ENCODE measurements around the gene FAM81A.

The FAM81A gene

DNA sequence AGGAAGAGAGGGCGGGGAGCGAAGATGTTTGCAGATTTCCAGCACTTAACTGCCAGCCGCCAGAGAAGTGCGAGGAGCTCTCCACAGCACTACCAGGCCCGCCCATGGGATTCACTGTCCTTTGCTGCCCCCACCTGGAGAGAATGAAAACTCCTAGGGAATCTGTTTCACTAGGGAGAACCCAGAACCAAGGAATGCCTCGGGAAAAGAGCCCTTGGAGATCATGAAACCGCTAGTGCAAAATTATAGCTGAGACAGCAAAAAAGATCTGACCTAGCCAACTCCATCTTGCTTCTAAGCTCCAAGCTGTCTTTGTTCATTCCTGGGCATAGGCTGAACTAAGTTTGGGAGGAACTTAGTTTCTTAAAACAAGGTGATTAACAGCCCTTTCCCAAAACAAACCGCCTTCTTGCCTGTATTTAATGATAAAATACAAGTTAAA is 91.0 kb downstream of the FAM81A start:
- DNase-seq (ENCODE audit: insufficient read length, low spot score) = no peak
- FAIRE-seq = peak; percentile 84
- TF ChIP-seq POU2F2 (IDR thresholded peaks at IDR 0.05; ENCODE audit: low read depth, low read length) (no peak), TAF1 (IDR thresholded peaks at IDR 0.05; ENCODE audit: low read depth, low read length) (no peak), SPI1 (IDR thresholded peaks at IDR 0.05; ENCODE audit: low read depth, low read length) (no peak), POLR2A (IDR thresholded peaks at IDR 0.05; ENCODE audit: low read depth, low read length) (no peak), POLR2AphosphoS5 (IDR thresholded peaks at IDR 0.05; ENCODE audit: low read depth, low read length) (no peak), PAX5 (IDR thresholded peaks at IDR 0.05; ENCODE audit: insufficient read depth, low read length, severe bottlenecking) (no peak)

DNA sequence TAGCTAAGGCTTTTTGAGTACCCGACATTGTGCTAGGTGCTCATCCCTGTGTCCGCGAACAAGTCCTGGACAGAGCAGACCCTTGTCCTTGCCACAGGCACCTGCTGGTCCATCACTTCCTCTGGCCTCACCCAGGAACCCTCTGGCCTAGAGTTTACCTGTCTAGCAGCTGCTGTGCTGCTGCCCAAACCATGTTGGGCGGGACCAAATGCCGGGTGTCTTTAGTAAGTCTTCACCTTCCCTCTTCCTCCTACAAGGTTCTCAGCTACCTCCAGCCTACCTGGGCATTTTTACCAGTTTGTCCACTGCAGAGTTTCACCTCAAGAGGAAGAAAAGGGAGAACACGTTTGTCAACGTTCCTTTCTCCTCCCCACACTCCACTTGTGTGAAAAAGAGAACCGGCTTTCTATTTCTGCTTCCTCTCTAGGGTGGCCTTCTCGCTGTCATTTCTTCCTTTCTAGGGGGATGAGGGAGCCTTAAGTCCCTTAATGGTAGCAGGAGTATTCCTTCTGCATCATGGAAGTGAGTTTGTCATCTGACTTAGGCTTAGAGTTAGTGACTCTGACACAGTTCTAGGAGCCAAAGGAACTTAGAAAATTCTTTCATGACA is 93.2 kb downstream of the FAM81A start:
- peak; percentile 38 for FAIRE-seq
- DNase-seq (ENCODE audit: insufficient read length, low spot score) = no peak
- TF ChIP-seq POLR2A (IDR thresholded peaks at IDR 0.05; ENCODE audit: low read depth, low read length) (no peak), SPI1 (IDR thresholded peaks at IDR 0.05; ENCODE audit: low read depth, low read length) (0 out of 2 replicates have a peak, but pooled peaks have one; percentile 2)

DNA sequence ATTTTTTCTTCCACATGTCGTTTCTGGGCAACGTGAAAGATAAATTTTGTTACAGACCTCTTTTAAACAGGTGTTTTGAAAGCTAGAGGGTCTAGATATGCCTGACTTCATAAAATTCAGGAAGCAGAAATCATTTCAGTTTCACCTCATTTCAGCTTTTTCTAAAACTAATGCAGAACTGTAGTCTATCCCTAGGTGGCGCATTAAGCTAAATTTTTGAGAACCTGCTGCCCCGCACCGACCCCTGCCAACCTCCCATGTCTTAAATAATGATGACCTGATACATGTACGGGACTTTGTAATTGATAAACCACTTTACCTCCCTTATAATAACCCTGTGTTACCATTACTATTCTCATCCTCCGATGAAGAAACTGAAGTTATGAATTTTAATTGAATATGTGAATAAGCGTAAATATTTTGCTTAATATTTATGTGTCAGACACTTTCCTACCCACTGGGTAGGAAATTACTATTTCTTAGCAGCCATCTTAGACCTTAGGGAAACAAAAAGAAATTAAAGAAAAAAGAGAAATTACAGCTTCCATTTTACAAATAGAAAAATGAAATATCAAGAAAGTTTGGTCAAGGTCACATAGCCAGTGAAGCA is 94.9 kb downstream of the FAM81A start:
- peak; percentile 81 for FAIRE-seq

DNA sequence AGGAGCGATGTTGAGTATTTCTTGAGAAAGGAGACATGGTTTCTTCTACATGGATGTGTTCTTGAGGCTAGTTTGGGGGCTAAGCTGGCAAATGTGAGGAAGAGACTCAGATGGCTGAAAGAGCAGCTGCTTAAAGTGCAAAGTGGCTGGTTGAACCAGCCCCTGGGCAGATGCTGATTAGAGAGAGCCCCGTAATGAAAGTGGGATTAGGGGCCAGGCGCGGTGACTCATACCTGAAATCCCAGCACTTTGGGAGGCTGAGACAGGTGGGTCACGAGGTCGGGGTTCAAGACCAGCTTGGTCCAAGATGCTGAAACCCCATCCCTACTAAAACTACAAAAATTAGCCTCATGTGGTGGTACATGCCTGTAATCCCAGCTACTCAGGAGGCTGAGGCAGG is 98.6 kb downstream of the FAM81A start:
- TF ChIP-seq POLR2A (IDR thresholded peaks at IDR 0.05; ENCODE audit: low read depth, low read length) (no peak), SPI1 (IDR thresholded peaks at IDR 0.05; ENCODE audit: low read depth, low read length) (no peak), TAF1 (IDR thresholded peaks at IDR 0.05; ENCODE audit: low read depth, low read length) (no peak)
- FAIRE-seq (peak; percentile 73), DNase-seq (ENCODE audit: insufficient read length, low spot score) (no peak)

More for the DNA sequence above, 94.9 kb downstream of the FAM81A start:
- no peak for DNase-seq (ENCODE audit: insufficient read length, low spot score)
- TF ChIP-seq POU2F2 (IDR thresholded peaks at IDR 0.05; ENCODE audit: low read depth, low read length) (no peak), SPI1 (IDR thresholded peaks at IDR 0.05; ENCODE audit: low read depth, low read length) (peak; percentile 16; the same call in 1 of the 2 replicates)

DNA sequence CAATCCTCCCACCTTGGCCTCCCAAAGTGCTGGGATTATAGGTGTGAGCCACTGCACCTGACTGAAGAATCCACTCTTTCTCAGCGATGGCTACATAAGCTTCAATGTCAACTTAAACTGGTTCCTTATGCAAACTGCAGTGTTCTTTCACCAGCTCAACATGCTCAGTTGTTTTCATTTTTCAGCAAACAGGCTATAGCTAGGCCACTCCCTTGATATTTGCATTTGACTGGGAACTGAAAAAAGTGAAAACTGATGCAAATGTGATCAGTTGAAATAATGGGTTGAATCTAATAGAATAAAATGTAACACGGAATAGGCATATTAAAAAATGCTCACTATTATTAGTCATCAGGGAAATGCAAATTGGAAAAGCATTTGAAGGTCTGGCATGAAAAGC is 99.4 kb downstream of the FAM81A start:
- FAIRE-seq = peak; percentile 71
- DNase-seq (ENCODE audit: insufficient read length, low spot score) = no peak
- TF ChIP-seq TAF1 (IDR thresholded peaks at IDR 0.05; ENCODE audit: low read depth, low read length) (no peak), SPI1 (IDR thresholded peaks at IDR 0.05; ENCODE audit: low read depth, low read length) (peak; percentile 28; the same call in 1 of the 2 replicates), POU2F2 (IDR thresholded peaks at IDR 0.05; ENCODE audit: low read depth, low read length) (no peak)

DNA sequence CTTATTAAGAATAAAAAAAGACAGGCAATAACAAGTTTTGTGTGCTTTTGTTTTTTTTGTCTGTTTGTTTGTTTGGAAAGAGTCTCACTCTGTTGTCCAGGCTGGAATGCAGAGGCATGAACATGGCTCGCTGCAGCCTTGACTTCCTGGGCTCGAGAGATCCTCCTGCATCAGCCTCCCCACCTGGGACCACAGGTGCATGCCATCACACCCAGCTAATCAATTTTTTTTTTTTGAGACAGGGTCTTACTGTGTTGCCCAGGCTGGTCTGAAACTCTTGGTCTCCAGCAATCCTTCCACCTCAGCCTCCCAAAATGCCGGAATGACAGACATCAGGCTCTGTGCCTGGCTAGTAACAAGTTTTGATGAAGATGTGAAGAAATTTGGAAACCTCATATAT is 100.5 kb downstream of the FAM81A start:
- FAIRE-seq = peak; percentile 66
- no peak for DNase-seq (ENCODE audit: insufficient read length, low spot score)
- TF ChIP-seq POU2F2 (IDR thresholded peaks at IDR 0.05; ENCODE audit: low read depth, low read length) (no peak), PAX5 (IDR thresholded peaks at IDR 0.05; ENCODE audit: insufficient read depth, low read length, severe bottlenecking) (no peak), SPI1 (IDR thresholded peaks at IDR 0.05; ENCODE audit: low read depth, low read length) (no peak), TAF1 (IDR thresholded peaks at IDR 0.05; ENCODE audit: low read depth, low read length) (no peak), POLR2A (IDR thresholded peaks at IDR 0.05; ENCODE audit: low read depth, low read length) (no peak), POLR2AphosphoS5 (IDR thresholded peaks at IDR 0.05; ENCODE audit: low read depth, low read length) (no peak)

DNA sequence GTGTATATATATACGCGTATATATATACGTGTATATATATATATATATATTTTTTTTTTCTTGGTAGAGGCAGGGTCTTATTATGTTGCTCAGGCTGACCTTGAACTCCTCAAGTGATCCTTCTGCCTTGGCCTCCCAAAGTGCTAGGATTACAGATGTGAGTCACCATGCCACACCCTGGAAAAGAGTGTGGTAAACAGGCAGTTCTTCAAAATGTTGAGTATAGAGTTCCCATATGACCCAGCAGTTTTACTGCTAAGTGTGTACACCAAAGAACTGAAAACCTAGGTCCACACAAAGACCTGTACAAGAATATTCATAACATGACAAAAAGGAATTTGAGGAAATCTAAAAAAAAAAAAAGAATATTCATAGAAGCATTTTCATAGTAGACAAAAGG is 101.8 kb downstream of the FAM81A start:
- FAIRE-seq = no peak
- TF ChIP-seq POLR2AphosphoS5 (IDR thresholded peaks at IDR 0.05; ENCODE audit: low read depth, low read length) (no peak), POU2F2 (IDR thresholded peaks at IDR 0.05; ENCODE audit: low read depth, low read length) (no peak), POLR2A (IDR thresholded peaks at IDR 0.05; ENCODE audit: low read depth, low read length) (no peak), TAF1 (IDR thresholded peaks at IDR 0.05; ENCODE audit: low read depth, low read length) (no peak), PAX5 (IDR thresholded peaks at IDR 0.05; ENCODE audit: insufficient read depth, low read length, severe bottlenecking) (no peak), SPI1 (IDR thresholded peaks at IDR 0.05; ENCODE audit: low read depth, low read length) (no peak)

DNA sequence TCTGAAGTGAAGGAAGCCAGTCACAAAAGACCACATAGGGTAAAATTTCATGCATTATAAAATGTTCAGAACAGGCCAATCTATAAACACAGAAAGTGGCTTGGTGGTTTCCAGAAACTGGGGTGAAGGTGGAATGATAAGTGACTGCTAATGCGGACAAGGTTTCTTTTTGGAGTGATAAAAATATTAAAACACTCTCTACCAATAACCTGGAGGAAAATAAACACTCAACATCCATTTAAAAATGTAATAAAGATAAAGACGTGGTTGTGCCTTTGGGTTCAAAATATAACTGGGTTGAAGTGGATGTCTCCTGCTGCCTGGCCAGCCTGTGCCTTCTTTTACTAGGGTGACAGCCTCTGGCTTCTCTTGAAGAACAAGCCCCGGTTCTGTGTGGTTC is 102.7 kb downstream of the FAM81A start:
- DNase-seq (ENCODE audit: insufficient read length, low spot score) = no peak
- TF ChIP-seq SPI1 (IDR thresholded peaks at IDR 0.05; ENCODE audit: low read depth, low read length) (no peak), POU2F2 (IDR thresholded peaks at IDR 0.05; ENCODE audit: low read depth, low read length) (no peak), TAF1 (IDR thresholded peaks at IDR 0.05; ENCODE audit: low read depth, low read length) (no peak), POLR2A (IDR thresholded peaks at IDR 0.05; ENCODE audit: low read depth, low read length) (no peak), POLR2AphosphoS5 (IDR thresholded peaks at IDR 0.05; ENCODE audit: low read depth, low read length) (no peak), PAX5 (IDR thresholded peaks at IDR 0.05; ENCODE audit: insufficient read depth, low read length, severe bottlenecking) (no peak)
- no peak for FAIRE-seq

More for the DNA sequence above, 101.8 kb downstream of the FAM81A start:
- DNase-seq (ENCODE audit: insufficient read length, low spot score) = no peak

DNA sequence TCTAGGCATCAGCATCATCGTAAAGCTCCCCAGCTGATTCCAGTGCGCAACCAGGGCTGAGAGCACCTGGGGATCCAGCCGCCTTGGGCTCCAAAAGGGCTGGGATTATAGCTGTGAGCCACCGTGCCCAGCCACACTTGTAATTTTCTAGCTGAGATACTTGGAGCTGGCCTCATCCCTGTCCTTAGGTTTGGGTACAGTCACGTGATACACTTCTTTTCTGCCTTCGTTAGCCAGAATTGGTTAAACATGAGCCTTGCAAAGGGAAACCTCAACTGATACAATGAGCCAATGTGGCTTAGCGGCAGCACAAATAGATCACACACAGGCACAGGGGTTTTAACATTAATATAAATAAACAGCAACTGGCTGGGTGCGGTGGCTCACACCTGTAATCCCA is 103.8 kb downstream of the FAM81A start:
- TF ChIP-seq POLR2A (IDR thresholded peaks at IDR 0.05; ENCODE audit: low read depth, low read length) (no peak), POU2F2 (IDR thresholded peaks at IDR 0.05; ENCODE audit: low read depth, low read length) (no peak), POLR2AphosphoS5 (IDR thresholded peaks at IDR 0.05; ENCODE audit: low read depth, low read length) (no peak), TAF1 (IDR thresholded peaks at IDR 0.05; ENCODE audit: low read depth, low read length) (no peak), SPI1 (IDR thresholded peaks at IDR 0.05; ENCODE audit: low read depth, low read length) (no peak), PAX5 (IDR thresholded peaks at IDR 0.05; ENCODE audit: insufficient read depth, low read length, severe bottlenecking) (no peak)
- no peak for FAIRE-seq

DNA sequence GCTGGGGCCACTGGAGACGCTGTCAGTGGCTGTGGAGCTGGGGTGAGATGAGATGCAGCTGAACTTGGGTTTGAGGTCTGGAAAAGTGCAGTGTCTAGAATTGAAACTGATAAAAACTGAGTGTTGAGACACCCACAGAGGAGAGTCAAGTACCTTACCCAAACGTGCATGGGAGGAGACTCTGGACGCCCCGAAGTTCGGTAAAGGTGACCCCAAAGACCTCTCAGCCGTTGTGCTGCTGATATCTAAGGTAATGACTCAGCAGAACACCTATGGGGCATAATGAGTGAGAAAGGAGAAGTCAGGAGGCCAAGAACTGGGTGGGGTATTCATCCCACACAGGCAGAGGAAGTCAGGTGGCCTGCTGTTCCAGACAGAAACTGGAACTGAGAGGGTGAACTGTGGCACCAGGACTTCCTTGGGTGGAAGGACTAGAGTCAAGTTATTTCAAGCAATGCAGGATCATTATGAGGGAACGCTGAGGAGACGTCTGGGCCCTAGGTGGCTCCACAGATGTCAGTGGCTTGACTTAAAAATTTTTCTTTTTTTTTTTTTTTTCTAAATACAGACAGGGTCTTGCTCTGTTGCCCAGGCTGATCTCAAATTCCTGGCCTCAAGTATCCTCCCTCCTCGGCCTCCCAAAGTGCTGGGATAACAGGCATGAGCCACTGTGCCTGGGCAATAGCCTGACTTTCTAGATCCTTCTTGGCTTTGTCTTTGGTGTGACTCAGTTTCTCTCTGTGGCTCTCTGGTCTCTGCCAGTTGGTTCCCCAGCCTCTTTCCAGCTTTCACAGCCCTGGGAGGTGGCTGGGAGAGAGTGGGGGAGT is 105.9 kb downstream of the FAM81A start:
- DNase-seq (ENCODE audit: insufficient read length, low spot score) (peak; percentile 50), FAIRE-seq (peak; percentile 85)
- TF ChIP-seq SPI1 (IDR thresholded peaks at IDR 0.05; ENCODE audit: low read depth, low read length) = peak; percentile 90
- no peak for TF ChIP-seq POLR2A (IDR thresholded peaks at IDR 0.05; ENCODE audit: low read depth, low read length)

More for the DNA sequence above, 103.8 kb downstream of the FAM81A start:
- DNase-seq (ENCODE audit: insufficient read length, low spot score) = no peak

Data from GM12891 (cell line).